NCI-H345 treated with DMSO at 0.1 percent for 48 hours (cell line): ENCODE results near the gene EPHA8.

ENCODE experiments used
- DNase-seq: peaks from one replicate; lab custom pipeline; 2025; ENCODE audit not compliant: unreplicated experiment; lab: John Stamatoyannopoulos, UW

The EPHA8 gene

DNA sequence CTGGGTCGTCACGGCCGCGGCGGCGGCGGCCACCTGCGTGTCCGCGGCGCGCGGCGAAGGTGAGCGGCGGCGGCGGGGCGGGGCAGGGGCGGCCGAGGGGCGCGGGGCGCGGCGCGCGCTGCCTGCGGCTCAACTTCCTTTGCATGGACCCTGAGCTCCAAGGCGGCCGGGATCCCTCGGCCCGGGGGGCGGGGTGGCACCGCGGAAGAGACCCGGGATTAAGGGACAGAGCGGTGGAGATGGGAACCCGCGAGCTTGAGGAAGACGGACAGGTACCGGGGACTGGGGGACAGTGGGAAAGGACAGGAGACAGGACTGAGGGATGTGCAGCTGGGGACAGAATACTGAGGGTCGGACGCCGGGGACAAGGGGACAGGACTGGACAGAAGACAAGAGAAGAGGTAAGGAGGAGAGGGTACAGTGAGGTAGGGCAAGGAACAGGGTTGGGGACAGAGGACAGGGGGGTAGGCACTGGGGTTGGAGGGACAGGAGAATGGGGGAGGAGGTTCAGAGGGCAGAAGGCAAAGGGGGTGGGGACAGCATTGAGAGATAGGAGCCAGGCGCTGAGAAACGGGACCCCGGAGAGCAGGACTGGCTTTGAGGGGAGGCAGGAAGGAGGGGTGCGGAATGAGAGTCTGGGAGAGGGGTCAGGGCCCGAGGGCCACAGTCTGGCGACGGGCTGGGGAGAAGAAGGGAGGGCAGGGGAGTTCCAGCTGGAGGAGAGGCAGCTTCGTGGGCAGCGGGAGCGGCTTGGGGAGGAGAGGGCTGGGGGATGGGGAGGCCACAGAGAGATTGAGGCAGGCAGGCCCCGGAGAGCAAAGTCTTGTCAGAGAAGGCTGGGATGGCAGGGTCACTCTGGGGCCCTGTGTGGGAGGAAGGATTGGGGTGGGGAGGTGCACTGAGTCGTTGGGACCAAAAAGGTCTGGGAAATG, 648 bp downstream of the EPHA8 start:
- no peak for DNase-seq

DNA sequence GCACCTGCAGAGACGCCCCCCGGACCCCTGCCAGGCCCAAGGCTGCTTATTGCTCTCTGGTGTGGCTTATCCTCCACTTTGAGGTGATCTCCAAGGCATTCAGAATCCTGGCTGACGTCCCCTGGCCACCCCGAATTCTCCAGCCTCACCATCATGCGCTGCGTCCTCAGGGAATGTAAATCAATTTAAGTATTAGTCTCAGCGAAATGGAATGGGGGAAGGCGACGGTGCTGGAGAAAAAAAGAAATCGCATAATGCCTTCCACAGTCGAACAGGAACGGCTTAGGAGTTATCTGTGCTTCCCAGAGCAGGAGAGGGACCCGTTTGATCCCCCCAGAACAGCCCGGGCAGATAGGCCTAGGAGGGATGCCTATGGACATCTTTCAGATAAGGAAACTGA, 2.9 kb downstream of the EPHA8 start:
- no peak for DNase-seq

DNA sequence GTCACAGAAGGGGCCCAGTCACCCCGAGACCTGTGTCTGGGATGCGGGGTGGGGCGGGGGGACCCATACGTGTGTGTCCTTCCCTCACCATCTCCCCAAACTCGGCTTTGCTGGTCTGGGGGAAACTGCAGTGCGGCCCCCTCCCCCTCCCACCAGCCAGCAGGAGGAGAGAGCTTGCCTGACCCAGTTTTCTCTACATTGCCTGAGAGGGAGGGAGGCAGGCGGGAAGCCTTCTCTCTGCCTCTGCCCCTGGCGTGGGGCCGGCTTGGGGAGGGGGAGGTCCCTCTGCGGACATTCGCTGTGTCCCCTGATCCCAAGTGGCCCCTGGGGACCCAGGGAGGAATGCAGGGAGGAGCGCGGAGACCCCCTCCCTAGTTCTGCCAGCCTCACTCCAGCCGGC, 3.9 kb downstream of the EPHA8 start:
- no peak for DNase-seq

DNA sequence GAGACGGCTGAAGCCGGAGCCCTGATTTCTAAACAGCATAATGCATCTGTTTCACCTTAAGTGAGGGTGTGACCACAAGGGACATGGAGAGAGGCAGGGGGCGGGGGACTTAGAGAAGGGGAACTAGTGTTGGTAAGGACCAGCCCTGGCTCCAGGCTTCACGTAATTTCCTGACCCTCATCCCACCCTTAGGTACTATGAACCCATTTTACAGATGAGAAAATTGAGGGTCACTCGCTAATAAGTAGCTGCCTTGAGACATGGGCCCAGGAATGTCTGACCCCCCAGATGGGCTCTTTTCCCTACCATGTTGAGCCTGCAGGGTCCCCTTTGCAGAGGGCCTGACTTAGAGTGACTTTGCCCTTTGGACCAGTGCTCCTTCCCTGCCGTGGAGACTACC, 4.7 kb downstream of the EPHA8 start:
- DNase-seq = no peak

DNA sequence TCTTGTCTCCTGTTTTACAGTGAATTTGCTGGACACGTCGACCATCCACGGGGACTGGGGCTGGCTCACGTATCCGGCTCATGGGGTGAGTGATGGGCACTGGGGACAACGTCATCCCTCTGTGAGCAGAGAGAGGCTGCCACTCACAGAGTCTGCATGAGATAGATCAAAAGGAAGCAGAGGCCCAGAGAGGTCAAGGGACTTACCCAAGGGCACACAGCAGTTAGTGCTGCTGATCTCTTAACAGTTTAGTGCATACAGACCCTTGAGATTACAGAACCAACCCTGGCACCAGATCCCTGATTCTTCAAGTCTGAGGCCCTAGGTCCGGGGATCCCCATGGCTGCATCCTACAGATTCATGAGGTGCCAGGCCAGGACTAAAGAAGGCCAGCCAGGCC, 6.0 kb downstream of the EPHA8 start:
- DNase-seq = no peak

DNA sequence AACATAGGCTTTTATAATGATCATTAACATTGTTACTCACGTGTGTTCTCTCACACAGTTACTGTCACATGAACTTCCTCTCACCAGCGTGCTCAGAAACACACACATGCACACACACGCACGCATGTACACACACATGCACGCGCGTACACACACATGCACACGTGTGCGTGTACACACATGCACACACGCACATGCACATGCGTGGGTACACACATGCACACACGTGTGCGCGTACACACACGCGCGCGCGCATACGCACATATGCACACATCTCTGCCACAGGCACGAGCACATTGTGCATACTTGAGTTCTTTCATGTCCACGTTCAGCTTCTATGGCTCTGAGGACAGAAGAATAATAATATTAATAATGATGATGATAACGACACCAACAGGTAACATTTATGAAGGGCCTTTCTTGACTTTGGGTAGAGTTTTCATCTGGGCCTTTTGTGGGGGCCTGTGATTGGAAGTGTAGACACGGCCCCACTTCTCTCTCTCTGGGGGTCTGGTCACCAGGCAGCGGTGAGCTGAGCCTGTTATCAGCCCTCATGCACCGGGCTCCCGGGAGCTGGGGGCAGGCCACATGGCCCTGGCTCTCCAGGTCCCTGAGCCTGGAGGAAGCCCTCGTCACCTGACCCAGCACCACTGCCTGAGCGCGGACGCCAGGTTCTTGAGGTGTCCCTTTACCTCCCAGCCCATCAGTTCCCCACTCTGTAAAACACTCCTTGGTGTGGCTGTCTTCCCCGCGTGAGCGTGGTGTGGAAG, 7.0 kb downstream of the EPHA8 start:
- DNase-seq = no peak

DNA sequence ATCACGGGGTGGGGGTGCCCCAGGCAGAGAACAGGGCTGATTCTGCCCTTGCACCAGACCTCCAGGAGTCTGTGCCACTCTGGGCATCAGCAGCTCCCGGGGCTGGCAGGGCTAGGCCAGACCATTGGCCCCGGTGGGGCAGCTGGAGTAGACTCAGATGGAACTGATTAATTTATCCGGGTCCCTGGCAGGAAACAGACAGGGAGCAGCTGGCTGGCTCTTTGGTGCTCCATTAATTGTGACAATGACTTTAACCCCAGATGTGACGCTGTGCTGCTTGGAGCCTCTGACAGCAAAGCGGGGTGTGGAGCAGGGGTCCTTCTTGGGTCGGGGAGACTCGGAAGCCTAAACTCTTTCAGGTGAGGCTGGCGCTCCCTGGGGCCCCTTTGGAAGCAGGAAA, 9.5 kb downstream of the EPHA8 start:
- DNase-seq = no peak

DNA sequence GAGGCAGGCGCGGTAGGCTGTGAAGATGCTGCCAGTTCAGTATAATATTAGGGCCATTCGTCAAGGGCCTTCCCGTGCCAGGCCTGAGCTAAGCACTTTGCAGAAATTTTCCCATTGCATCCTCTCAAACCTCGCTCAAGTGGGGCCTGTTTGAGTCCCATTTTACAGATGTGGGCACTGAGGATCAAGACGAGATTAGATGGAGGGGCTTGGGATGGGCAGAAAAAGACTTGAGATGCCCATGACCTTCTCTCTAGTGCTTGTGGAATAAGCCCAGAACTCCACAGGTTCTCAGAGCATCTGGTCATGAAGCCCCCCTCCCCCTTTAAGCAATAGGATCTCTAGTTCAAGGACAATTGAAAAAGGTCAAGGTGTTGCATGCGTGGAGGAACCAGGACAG, 9.9 kb downstream of the EPHA8 start:
- DNase-seq = no peak

DNA sequence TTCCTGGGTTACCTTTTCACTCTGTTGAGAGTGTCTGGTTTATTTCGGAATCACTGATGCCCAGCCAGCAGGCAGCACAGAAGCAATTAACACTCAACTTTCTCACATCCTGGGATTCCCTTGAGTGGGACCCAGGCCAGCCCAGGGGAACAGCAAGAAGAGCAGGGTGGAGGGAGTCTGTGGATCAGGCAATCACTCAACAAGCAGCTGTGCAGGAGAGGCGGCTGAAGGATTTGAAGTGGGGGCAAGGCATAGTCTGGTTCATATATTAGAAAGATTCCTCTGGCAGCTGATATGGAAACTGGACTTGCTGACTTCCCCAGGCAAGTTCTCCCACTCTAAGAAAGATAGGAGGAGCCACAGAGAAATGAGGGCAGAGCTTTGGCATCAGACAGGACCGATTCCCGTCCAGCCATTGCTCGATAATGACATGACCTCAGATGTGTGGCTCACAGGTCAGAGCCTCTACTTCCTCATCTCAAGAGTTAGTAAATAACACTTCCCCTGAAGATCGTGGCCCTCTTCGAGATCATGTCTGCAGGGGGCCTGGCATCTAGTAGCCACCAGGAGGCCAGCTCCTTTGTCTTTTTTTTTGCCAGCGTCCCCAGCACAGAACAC, 12.4 kb downstream of the EPHA8 start:
- no peak for DNase-seq

DNA sequence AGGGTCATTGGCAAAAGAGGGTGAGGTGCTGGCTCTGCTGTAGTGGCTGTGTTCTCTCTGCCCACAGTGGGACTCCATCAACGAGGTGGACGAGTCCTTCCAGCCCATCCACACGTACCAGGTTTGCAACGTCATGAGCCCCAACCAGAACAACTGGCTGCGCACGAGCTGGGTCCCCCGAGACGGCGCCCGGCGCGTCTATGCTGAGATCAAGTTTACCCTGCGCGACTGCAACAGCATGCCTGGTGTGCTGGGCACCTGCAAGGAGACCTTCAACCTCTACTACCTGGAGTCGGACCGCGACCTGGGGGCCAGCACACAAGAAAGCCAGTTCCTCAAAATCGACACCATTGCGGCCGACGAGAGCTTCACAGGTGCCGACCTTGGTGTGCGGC, 12.9 kb downstream of the EPHA8 start:
- DNase-seq = no peak

DNA sequence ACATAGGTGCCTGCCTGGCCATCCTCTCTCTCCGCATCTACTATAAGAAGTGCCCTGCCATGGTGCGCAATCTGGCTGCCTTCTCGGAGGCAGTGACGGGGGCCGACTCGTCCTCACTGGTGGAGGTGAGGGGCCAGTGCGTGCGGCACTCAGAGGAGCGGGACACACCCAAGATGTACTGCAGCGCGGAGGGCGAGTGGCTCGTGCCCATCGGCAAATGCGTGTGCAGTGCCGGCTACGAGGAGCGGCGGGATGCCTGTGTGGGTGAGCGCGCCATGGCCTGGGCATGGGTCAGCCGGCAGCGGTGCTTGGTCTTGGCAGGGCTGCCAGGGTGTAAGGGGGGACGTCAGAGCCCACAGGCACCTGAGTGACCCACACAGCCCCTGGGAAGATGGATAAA, 13.3 kb downstream of the EPHA8 start:
- DNase-seq = no peak

DNA sequence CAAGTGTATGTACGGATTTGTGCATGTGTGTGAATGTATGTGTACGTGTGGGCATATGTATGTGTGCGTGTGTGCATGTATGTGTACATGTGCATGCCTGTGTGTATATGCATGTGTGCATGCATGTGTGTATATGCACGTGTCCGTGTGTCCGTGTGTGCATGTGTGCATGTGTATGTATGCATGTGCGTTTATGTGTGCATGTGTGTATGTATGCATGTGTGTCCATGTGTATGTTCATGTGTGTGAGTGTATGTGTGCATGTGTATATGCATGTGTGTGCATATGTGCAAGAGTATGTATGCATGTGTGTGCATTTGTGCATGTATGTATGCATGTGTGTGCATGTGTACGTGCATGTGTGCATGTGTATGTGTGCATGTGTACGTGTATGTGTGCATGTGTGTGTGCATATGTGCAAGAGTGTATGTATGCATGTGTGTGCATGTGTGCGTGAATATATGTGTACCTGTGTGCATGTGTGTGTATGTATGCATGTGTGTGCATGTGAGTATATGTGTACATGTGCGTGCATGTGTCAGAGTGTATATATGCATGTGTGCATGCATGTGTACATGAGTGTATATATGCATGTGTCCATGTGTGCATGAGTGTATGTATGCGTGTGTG, 15.6 kb downstream of the EPHA8 start:
- no peak for DNase-seq

DNA sequence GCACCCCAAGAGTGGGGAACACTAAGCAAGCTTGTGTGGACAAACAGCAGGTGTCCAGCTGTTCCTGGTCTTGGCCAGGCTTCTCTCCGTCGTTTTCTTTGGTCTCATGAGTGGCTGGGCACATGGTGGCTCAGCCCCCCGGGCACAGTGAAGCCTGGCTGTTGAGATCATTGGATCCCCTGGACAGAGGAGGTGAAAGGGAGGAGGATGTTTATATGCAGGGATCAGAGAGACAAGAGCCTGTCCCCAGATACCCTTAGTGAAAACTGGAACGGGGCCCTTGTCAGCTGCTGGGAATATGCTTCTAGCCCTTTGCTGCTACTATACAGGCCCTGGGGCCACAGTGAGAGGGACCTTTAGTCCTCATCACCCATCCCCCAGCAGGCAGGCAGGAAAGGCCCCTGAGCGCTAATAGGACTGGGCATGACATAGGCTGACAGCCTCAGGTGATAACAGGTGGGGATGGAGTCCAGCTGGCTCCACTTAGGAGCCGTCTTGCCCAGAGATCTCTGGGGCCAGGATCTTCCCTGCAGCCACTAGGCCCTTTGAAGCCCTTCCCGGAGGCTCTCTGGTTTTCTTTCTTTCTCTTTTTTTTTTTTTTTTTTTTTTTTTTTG, 16.4 kb downstream of the EPHA8 start:
- DNase-seq = no peak

DNA sequence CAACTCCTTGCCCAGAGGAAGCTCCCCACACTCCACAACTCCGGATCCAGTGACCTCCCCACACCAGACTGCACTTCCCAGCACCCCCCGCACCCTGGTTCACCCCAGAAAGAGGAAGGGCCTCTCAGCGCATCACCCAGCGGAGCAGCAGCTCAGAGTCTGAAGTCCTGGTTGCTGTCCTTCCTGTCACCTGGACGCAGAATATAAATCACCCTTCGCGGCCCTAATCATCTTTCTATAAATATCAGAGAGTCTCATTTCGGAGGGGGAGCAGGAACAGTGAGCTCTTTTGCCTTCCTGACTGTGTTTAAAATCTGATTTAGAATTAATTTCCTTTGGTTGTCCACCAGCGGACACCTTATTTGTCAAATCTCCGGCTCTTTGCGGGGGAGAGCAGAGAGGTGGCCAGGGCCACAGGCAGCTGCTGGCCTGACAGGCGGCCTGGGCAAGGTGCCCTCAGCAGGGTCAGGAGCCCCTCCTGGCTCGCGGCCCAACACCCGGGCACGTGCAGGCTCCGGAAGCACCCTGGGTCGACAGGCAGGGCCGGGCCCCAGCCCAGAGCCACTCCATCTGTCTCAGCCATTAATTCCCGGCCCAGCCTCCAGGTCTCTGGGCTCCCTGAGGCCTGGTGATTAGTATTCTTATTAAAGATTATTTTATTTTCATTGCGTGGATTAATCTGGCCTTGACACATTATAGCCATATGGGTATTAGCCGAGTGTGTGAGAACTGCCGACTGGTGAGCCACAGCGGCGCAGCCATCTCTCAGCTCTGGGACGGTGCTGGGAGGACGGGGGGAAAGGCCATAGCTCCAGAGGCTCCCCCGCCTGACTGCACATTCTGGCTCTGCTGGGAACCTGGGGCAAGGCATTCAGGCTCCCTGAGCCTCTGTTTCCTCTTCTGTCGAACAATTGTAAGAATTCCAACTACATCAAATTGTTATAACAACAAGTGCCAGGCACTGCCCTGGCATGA, 19.7 kb downstream of the EPHA8 start:
- no peak for DNase-seq

DNA sequence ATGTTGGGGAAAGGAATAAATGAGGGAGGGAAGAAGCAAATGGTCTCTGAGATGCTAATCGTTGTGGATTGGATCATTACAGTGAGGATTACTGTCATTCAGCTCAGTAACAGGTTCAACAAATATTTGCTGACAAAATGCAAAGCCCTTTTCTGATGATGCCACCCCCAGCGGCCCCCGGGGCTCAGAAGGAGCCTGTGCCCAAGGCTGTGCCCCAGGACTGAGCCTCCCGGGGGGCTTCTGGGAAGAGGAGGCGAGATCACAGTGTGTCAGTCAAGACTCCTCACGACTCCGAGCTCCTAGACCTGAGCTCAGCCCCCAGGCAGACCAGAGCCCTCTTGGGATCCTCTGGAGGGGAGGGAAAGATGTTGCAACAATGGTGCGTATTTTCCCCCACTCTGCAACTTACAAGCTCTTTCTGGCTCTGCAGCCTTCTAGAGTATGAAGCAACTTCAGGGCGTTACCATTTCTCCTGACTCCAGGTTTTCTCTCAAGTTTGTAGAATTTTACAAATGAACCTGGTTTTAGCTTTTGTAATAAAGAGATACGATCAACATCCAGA, 20.8 kb downstream of the EPHA8 start:
- no peak for DNase-seq

DNA sequence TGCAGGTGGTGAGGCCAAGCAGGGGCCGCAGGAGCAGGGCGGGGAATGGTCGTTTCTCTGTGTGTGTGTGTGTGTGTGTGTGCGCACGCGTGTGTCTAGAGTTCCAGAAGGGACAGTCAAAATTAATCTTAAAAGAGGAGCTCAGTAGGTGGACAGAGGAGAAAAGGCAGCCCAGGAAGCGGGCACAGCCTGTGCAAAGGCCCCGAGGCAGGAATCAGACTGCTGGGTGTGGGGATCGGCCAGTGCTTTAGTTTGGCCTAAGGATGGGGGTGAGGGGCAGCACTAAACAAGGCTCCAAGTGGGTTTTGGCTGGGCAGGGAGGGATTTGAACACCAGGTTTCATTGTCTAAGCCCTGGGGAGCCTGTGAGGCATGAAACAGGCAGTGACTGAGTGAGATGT, 21.7 kb downstream of the EPHA8 start:
- no peak for DNase-seq

DNA sequence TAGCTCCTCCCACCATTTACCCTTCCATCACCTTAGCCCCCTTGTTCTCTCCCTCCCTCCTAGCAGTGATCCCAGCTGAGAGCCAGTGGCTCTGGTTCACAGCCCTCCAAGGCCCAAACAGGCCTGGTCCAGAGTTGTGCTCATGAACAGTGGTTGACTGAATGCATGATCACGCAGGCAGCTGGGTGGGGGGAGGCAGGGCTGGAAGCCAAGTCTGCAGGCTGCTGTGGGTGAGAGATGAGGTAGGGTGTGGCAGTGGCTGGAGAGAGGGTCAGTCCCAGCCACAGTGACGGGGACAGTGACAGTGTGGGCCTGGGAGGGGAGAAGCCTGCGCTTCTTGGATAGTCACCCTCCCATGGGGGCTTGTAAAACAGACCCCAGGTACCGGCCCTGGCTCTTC, 22.2 kb downstream of the EPHA8 start:
- no peak for DNase-seq

DNA sequence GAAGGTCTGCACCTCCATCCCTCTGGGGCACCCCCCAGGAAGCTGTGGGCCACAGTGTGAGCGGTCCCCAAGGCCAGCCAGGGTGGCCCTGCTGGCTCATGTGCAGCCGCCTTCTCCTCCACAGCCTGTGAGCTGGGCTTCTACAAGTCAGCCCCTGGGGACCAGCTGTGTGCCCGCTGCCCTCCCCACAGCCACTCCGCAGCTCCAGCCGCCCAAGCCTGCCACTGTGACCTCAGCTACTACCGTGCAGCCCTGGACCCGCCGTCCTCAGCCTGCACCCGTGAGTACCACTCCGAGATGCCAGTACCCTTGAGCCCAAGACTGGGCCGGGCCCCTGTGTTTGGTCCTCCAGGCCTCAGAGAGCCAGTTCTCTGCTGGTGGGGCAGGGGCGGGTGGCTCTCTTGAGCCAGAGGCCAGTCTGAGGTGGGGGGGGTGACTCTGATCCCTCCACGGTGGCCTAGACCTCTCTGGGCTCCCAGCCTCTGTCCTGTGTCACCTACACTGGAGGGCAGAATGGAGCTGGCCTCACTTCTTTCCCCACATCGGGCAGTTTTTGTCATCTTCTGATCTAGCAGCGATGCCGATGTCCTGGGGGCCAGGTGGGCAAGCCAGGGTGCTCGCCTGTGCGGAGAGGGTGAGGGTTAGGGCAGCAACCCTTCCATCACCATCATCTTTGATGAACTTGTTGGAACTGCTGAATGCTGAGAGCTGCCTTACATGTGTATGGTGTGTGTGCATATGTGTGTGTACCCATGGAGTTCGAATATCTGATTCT, 23.3 kb downstream of the EPHA8 start:
- no peak for DNase-seq

DNA sequence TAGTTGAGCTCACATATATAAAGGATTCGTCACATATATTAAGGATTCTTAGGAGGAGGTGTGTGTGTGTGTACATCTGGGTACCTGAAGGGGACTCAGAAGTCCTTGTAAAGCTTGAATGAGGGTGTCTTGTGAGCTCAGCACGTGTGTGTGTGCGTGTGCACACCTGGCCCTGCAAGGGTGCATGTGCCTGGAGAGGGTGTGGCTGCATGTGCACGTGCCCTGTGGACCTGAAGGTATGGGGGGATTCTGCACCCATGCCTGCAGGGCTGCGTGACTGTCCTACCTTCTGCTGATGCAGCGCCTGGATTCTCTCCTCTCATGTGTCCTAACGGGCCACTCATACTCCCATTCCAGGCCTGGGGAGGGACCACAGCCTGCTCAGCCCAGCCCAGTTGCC, 24.0 kb downstream of the EPHA8 start:
- DNase-seq = no peak
